CD4-positive, alpha-beta T cell (primary cell): ENCODE measurements around the gene IL17RE. TPM values are rescaled to one million over a fixed set of nuclear protein-coding genes. Genes with fewer than 3 reads are reported as not detected.

Experiments used
- ATAC-seq: fragments of 200-7000 bp; cut with Tn5 transposase; one replicate; pipeline ENCODE4 v1.10.0; 2022; ENCODE audit warnings: mild to moderate bottlenecking; ENCODE audit not compliant: poor library complexity
- CTCF ChIA-PET: fragments of 350-600 bp; sonication (Branson Sonifier 250); formaldehyde crosslinking; loops from one replicate; lab custom pipeline; 2021; ENCODE audit warnings: antibody characterized with exemption, inconsistent platforms; lab: Charles Lee
- POLR2A ChIA-PET: fragments of 350-600 bp; sonication (Branson Sonifier 250); formaldehyde crosslinking; loops from one replicate; lab custom pipeline; 2021; ENCODE audit warnings: antibody characterized with exemption, inconsistent platforms; lab: Charles Lee
- DNase-seq, 14 experiments: peaks; one replicate each; pipeline ENCODE4 v3.0.0-alpha.2; 2013 to 2020; ENCODE audit warnings: mixed read lengths in 2 of 14
- H3K27ac ChIP-seq, 2 donors: one replicate each; pipeline versions ENCODE4 v1.5.1 to v1.7.0; 2013; ENCODE audit warnings: low read length in 2 of 2, low read depth in 1 of 2, mild to moderate bottlenecking in 1 of 2
- H3K27me3 ChIP-seq, 2 experiments: 1 replicate in 1 of 2; 2 replicates in 1 of 2; pipeline versions ENCODE4 v1.6.1 to v1.7.0; 2013; ENCODE audit warnings: low read length in 2 of 2, control low read depth in 1 of 2, mild to moderate bottlenecking in 1 of 2, moderate library complexity in 1 of 2; ENCODE audit not compliant: insufficient read depth in 2 of 2, control insufficient read depth in 1 of 2
- H3K36me3 ChIP-seq: one replicate; pipeline ENCODE4 v1.6.1; 2013; ENCODE audit warnings: low read length, control low read depth; ENCODE audit not compliant: insufficient read depth
- H3K4me1 ChIP-seq: one replicate; pipeline ENCODE4 v1.6.1; 2013; ENCODE audit warnings: low read length, control low read depth; ENCODE audit not compliant: insufficient read depth
- H3K4me3 ChIP-seq: one replicate; pipeline ENCODE4 v1.5.1; 2013; ENCODE audit warnings: mild to moderate bottlenecking, low read length, moderate library complexity
- H3K9me3 ChIP-seq, 2 experiments: 1 replicate in 1 of 2; 2 replicates in 1 of 2; pipeline versions ENCODE4 v1.6.1 to v1.7.0; 2013; ENCODE audit warnings: low read length in 2 of 2, mild to moderate bottlenecking in 2 of 2, control low read depth in 1 of 2, moderate library complexity in 1 of 2; ENCODE audit not compliant: control insufficient read depth in 1 of 2, insufficient read depth in 1 of 2
- H3K27ac Mint-ChIP-seq: one replicate; pipeline ENCODE4 v1.8.0; 2020; ENCODE audit warnings: mixed read lengths
- H3K27me3 Mint-ChIP-seq: one replicate; pipeline ENCODE4 v1.8.0; 2021; ENCODE audit warnings: mixed read lengths
- H3K36me3 Mint-ChIP-seq: one replicate; pipeline ENCODE4 v1.8.0; 2021; ENCODE audit warnings: low read depth, mixed read lengths
- H3K4me1 Mint-ChIP-seq: one replicate; pipeline ENCODE4 v1.8.0; 2021; ENCODE audit warnings: low read depth, mixed read lengths
- H3K4me3 Mint-ChIP-seq: one replicate; pipeline ENCODE4 v1.8.0; 2020; ENCODE audit warnings: mild to moderate bottlenecking, mixed read lengths
- H3K9me3 Mint-ChIP-seq: one replicate; pipeline ENCODE4 v1.8.0; 2020; ENCODE audit warnings: mixed read lengths
- CTCF ChIP-seq: fragments of 200-600 bp; IDR thresholded peaks from one replicate; pipeline ENCODE4 v1.8.0; 2022; ENCODE audit warnings: antibody characterized with exemption, mild to moderate bottlenecking
- intact Hi-C, 2 experiments: fragments of 100-400 bp; cut with DNase I in 1 of 2; cut with micrococcal nuclease in 1 of 2; formaldehyde crosslinking; loops; one replicate each; pipeline versions ENCODE4 v1.15.1 to v1.9.0; 2023 to 2025; cut with DNase I, micrococcal nuclease
- total RNA-seq, 174 experiments: library from RNA in 2 of 174; stranded (reverse) in 2 of 174; gene quantifications; one replicate each; pipeline ENCODE4 v1.2.3 and lab custom pipeline; 2021 to 2026

Gene IL17RE
- total RNA-seq, 2 experiments from 2014 or later = 1.4 to 1.6 TPM

- Mint-ChIP-seq H3K27ac (no peak overlapping the region), H3K27me3 (no peaks in the 10 kb centered on the region), H3K4me3 (no peak overlapping the region), H3K36me3 (peaks cover 20% of the 10 kb centered on the region), H3K9me3 (no peaks in the 10 kb centered on the region), H3K4me1 (no peaks in the 10 kb centered on the region)
- H3K36me3 ChIP-seq = peaks cover 23% of the 10 kb centered on the region
- no peaks in the 10 kb centered on the region for H3K9me3 ChIP-seq
- DNase-seq (no peak), ATAC-seq (no peak)
- ChIA-PET POLR2A (interaction anchor here (1.5 kb wide), 1 partner anchor 11 kb away, joined by 7 read pairs; the partner anchor contains the start of gene CRELD1), CTCF (interaction anchor here (0.6 kb wide), 1 partner anchor 54 kb away, joined by 3 read pairs; no protein-coding TSS in a partner anchor)
- no peak for TF ChIP-seq CTCF
- no peak overlapping the region for H3K4me3 ChIP-seq
- H3K27ac ChIP-seq = no peak overlapping the region
- H3K4me1 ChIP-seq = peaks cover 7% of the 10 kb centered on the region
- intact Hi-C loops = no loop called here
- no peaks in the 10 kb centered on the region for H3K27me3 ChIP-seq
Observed at GRCh38 chr3:9944271-9944670, 41.6 kb downstream of the IL17RE start.

GRCh38 chr3:9945358-9945757 is 42.7 kb downstream of the IL17RE start:
- Histone ChIP-seq H3K4me1 (peaks cover 7% of the 10 kb centered on the region), H3K4me3 (no peak overlapping the region), H3K27ac (no peak overlapping the region), H3K36me3 (peaks cover 23% of the 10 kb centered on the region), H3K9me3 (no peaks in the 10 kb centered on the region), H3K27me3 (no peaks in the 10 kb centered on the region)
- POLR2A ChIA-PET = interaction anchor here (1.5 to 2.9 kb wide), 3 partner anchors 12 to 41 kb away, joined by 7 to 86 read pairs (median 16); partner anchors contain the start of genes CRELD1 and EMC3
- Mint-ChIP-seq H3K4me3 (peak overlapping the region; percentile 38), H3K27me3 (no peaks in the 10 kb centered on the region), H3K27ac (peak overlapping the region; percentile 56), H3K4me1 (no peaks in the 10 kb centered on the region), H3K36me3 (peaks cover 20% of the 10 kb centered on the region), H3K9me3 (no peaks in the 10 kb centered on the region)
- intact Hi-C loops = loop anchor here (5.0 kb wide), 2 partner anchors 93 to 443 kb away; no protein-coding TSS in a partner anchor
- no peak for TF ChIP-seq CTCF
- ATAC-seq = no peak
- CTCF ChIA-PET = interaction anchor here (1.9 kb wide), 1 partner anchor 13 kb away, joined by 20 read pairs; the partner anchor contains the start of gene CRELD1
- DNase-seq = no peak

GRCh38 chr3:9946112-9947024 is 43.7 kb downstream of the IL17RE start:
- peak overlapping the region; percentile 47 to 55 for H3K27ac ChIP-seq
- TF ChIP-seq CTCF = peak; percentile 34
- peak overlapping the region; percentile 59 for H3K4me3 ChIP-seq
- Mint-ChIP-seq H3K4me3 (peak overlapping the region; percentile 62), H3K27me3 (no peaks in the 10 kb centered on the region), H3K9me3 (no peaks in the 10 kb centered on the region), H3K36me3 (peaks cover 16% of the 10 kb centered on the region), H3K4me1 (peaks cover 7% of the 10 kb centered on the region), H3K27ac (peak overlapping the region; percentile 70)
- intact Hi-C loops = loop anchor here (1.0 to 5.0 kb wide), 3 partner anchors 14 to 444 kb away; no protein-coding TSS in a partner anchor
- H3K36me3 ChIP-seq = peaks cover 16% of the 10 kb centered on the region
- H3K9me3 ChIP-seq = no peaks in the 10 kb centered on the region
- ATAC-seq (peak; percentile 93), DNase-seq (peak; percentile 65 to 91 (median 78))
- POLR2A ChIA-PET = interaction anchor here (0.6 to 2.9 kb wide), 9 partner anchors 13 to 375 kb away, joined by 3 to 86 read pairs (median 6); partner anchors contain the start of genes ARPC4, CRELD1, EMC3 and JAGN1
- CTCF ChIA-PET = interaction anchor here (1.9 kb wide), 1 partner anchor 14 kb away, joined by 20 read pairs; the partner anchor contains the start of gene CRELD1
- peaks cover 16% of the 10 kb centered on the region for H3K4me1 ChIP-seq
- no peaks in the 10 kb centered on the region for H3K27me3 ChIP-seq
